ENCODE results near the gene PHACTR3. TPM values are rescaled to one million over a fixed set of nuclear protein-coding genes. Genes with fewer than 3 reads are reported as not detected.

The PHACTR3 gene
- total RNA-seq, 2 experiments from 2014 or later, result not detected

DNA sequence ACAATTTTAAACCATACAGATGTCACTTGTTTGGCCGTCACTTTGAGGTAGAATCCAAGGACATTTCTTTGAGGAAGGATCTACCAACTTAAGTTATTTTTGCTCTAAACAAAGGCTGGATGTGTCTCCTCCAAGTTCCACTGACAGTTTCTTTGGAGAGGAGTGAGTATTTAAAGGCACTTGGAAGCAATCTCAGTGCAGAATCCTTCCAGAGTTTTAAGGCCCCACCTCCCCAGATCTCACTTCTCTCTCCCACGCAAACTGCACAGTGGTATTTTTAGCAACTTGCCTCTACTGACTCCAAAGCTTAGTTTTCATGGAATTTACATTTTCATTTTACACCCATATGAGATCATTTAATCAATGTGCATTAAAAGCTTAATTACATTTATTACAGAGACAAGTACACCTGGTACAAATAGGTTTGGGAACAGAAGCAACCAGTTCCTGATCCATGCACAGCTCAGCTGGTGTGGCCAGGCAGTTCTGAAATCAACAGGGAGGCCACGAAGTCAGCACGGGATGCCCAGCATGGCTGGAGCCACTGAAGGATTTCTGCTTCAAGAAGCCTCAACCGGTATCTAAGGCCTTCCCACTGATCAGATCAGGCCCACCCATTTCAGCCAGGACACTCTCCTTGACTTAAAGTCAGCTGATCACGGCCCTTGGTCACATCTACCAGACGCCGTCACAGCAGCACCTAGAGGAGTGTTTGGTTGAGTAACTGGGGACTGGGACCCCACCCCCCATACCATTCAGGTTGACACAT is 219.3 kb downstream of the PHACTR3 start:
- peaks cover 3% of the 10 kb centered on the region for H3K27me3 Mint-ChIP-seq
- POLR2A ChIA-PET, result interaction anchor here (1.1 kb wide), 1 partner anchor 85 kb away, joined by 3 read pairs; no protein-coding TSS in a partner anchor
- TF ChIP-seq, protein P1, sequence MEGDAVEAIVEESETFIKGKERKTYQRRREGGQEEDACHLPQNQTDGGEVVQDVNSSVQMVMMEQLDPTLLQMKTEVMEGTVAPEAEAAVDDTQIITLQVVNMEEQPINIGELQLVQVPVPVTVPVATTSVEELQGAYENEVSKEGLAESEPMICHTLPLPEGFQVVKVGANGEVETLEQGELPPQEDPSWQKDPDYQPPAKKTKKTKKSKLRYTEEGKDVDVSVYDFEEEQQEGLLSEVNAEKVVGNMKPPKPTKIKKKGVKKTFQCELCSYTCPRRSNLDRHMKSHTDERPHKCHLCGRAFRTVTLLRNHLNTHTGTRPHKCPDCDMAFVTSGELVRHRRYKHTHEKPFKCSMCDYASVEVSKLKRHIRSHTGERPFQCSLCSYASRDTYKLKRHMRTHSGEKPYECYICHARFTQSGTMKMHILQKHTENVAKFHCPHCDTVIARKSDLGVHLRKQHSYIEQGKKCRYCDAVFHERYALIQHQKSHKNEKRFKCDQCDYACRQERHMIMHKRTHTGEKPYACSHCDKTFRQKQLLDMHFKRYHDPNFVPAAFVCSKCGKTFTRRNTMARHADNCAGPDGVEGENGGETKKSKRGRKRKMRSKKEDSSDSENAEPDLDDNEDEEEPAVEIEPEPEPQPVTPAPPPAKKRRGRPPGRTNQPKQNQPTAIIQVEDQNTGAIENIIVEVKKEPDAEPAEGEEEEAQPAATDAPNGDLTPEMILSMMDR (IDR thresholded peaks at IDR 0.05), result no peak
- no peak for ATAC-seq
- no peak for DNase-seq
- H3K4me3 Mint-ChIP-seq, result no peak overlapping the region
- H3K36me3 Mint-ChIP-seq (ENCODE audit: low read depth), result no peaks in the 10 kb centered on the region
- no peaks in the 10 kb centered on the region for H3K9me3 Mint-ChIP-seq
- no peaks in the 10 kb centered on the region for H3K4me1 Mint-ChIP-seq (ENCODE audit: low read depth)
- intact Hi-C loops (cut with micrococcal nuclease), result no loop called here
- no peak overlapping the region for H3K27ac Mint-ChIP-seq
- CTCF ChIA-PET, result no interaction called here

DNA sequence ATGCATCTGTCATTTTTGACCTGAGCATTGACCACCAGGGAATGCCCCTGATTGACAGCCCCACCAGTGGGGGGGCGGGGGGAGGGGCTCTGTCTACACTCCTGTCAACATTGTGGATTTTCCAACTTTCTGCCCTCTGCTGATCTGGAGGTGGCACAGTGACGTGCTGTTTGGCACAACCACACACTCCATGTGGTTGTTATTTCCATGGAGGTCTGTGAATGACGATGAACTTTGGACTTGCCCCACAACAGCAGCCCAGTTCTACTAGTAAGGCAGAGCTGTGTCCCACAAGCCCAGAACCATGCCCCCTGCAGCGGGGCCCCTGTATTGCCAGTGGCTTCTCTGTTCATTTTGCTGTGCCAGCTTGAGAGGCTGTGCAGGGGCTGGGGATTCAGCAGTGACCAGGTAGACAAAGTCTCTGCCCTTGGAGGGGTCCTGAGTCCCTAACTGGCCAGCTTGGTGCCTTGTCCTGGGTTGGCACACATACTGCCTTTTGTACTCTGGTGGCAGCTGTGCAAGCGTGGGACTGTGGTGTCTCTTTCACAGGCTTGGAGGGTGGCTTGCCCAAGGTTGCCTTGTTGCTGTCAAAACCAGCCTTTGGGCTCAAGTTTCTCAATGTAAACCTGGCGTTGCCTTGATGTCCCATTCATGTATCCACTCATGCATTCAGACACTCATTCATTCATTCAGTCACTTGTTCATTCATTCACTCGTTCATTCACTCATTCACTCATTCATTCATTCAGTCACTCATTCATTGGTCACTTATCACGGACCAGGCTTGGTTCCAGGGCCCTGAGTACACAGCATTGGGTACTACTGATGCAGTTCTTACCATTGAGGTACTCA is 220.6 kb downstream of the PHACTR3 start:
- ChIA-PET POLR2A (interaction anchor here (1.1 kb wide), 1 partner anchor 84 kb away, joined by 3 read pairs; no protein-coding TSS in a partner anchor), CTCF (no interaction called here)
- DNase-seq (no peak), ATAC-seq (no peak)
- no peak overlapping the region for H3K4me3 Mint-ChIP-seq
- peaks cover 2% of the 10 kb centered on the region for H3K27me3 Mint-ChIP-seq
- no peaks in the 10 kb centered on the region for H3K4me1 Mint-ChIP-seq (ENCODE audit: low read depth)
- no peaks in the 10 kb centered on the region for H3K9me3 Mint-ChIP-seq
- no peak overlapping the region for H3K27ac Mint-ChIP-seq
- H3K36me3 Mint-ChIP-seq (ENCODE audit: low read depth), result no peaks in the 10 kb centered on the region
- TF ChIP-seq, protein P1 (IDR thresholded peaks at IDR 0.05), result no peak
- intact Hi-C loops (cut with micrococcal nuclease), result no loop called here

DNA sequence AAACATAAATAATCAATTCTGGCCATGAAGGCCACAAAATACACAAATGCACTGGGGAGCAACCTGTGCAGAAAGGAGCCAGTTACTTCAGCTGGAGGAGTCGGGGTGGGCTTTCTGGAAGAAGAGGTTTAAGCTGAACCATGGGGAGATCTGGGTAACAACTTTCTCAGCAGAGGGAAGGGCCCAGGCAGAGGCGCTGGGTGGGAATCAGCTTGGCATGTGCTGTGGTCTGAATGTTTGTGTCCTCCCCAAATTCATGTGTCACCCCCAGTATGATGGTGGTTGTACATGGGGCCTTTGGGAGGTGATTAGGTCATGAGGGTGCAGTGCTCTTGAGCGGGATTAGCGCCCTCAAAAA is 221.2 kb downstream of the PHACTR3 start:
- Mint-ChIP-seq H3K27ac (no peak overlapping the region), H3K4me3 (no peak overlapping the region), H3K36me3 (ENCODE audit: low read depth) (no peaks in the 10 kb centered on the region), H3K9me3 (no peaks in the 10 kb centered on the region), H3K4me1 (ENCODE audit: low read depth) (no peaks in the 10 kb centered on the region), H3K27me3 (peaks cover 4% of the 10 kb centered on the region)
- ATAC-seq (no peak), DNase-seq (no peak)
- TF ChIP-seq, protein P1 (IDR thresholded peaks at IDR 0.05), result no peak
- POLR2A ChIA-PET, result no interaction called here
- CTCF ChIA-PET, result no interaction called here
- intact Hi-C loops (cut with micrococcal nuclease), result no loop called here

DNA sequence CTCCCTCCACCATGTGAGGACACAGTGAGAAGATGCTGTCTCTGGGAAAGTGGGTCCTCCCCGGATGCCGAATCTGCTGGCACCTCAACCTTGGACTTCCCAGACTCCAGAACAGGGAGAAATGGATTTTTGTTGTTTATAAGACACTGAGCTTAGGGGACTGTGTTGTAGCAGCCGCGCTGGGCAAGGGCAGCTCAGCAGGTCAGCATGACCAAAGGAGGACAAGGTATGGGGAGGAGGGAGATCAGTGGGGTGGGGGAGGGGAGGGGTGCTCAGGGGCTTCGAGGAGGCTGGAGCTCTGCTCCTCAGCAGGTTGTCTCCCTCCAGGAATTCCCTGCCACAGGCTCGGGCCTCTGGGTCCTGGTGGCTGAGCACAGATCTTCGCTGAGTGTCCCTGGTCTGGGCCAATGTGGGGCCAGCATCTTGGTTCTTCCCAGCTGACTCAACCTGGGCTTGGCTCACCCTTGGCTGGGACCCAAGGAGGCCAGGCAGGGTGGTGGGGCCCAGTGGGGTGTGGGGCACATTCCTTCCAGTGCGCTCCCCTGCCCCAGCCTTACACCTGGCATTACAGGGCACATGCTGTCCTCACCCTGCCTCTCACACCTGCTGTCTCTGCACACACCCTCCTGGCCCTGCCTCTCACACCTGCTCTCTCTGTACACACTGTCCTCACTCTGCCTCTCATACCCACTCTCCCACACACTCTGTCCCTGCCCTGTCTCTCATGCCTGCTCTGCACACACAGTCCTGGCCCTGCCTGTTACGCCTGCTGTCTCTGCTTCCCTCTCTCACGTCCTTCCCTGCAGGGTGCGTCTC is 221.8 kb downstream of the PHACTR3 start:
- no peak for DNase-seq
- Mint-ChIP-seq H3K36me3 (ENCODE audit: low read depth) (no peaks in the 10 kb centered on the region), H3K9me3 (no peaks in the 10 kb centered on the region), H3K4me3 (no peak overlapping the region), H3K4me1 (ENCODE audit: low read depth) (no peaks in the 10 kb centered on the region), H3K27me3 (peaks cover 4% of the 10 kb centered on the region), H3K27ac (no peak overlapping the region)
- ATAC-seq, result no peak
- intact Hi-C loops (cut with micrococcal nuclease), result no loop called here
- POLR2A ChIA-PET, result no interaction called here
- CTCF ChIA-PET, result no interaction called here
- TF ChIP-seq, protein P1 (IDR thresholded peaks at IDR 0.05), result no peak

Data from activated CD8-positive, alpha-beta T cell treated with anti-CD3 and anti-CD28 coated beads for 36 hours (primary cell).